ENCODE data around the gene SYT2.
A peak's percentile ranks its signal among the peaks of the same experiment; 100 is the strongest.
"Not testable (repeated sequence)": the region's sequence is repeated elsewhere in the genome, so short reads cannot be mapped to it uniquely, and the experiment has no call there.

SYT2 gene

DNA sequence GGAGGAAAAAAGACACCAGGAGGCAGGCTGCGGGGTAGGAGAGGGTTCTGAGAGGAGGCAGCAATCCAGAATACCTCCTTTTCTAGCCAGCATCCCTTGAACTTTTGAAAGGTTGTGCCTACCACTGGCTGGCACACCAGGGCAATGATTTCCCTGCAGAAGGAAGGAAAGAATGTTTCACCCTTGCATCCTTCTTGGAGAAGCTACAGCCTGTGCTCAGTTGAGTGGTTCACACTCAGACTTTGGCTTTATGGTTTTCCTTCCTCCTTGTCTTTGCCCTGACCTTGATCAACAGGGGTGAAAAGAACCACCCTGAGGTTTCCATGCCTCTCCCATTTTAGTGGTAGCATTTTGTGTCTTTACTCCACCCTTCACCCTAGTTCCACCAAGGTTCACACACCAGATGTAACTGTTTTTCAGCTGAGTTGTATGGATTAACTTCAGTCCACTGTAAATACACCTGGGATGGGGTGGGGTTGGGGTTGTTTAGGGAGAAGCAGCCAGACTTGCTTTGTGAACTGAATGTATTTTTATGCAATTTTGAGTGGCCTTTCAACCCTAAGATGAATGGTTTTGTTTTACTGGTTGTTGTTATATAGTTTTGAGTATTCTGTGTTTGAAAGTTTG lies 122.3 kb downstream of the SYT2 start:
- no peak overlapping the region for H3K4me3 ChIP-seq (ENCODE audit: low read depth in 1 of 2, low read length in 2 of 2)
- H3K36me3 ChIP-seq (ENCODE audit: control insufficient read depth in 1 of 2, insufficient read depth in 2 of 2, low read length in 2 of 2), result peaks cover 14 to 18% of the 10 kb centered on the region in 2 donors
- H3K27me3 ChIP-seq (ENCODE audit: low read depth, low read length), result no peaks in the 10 kb centered on the region
- H3K9me3 ChIP-seq (ENCODE audit: control insufficient read depth in 1 of 2, low read length in 2 of 2), result no peaks in the 10 kb centered on the region
- peaks cover 13 to 32% of the 10 kb centered on the region in 2 donors for H3K4me1 ChIP-seq (ENCODE audit: control insufficient read depth in 1 of 2, insufficient read depth in 2 of 2, low read length in 2 of 2)
- peak overlapping the region; percentile 92 for H3K27ac ChIP-seq (ENCODE audit: low read length)

DNA sequence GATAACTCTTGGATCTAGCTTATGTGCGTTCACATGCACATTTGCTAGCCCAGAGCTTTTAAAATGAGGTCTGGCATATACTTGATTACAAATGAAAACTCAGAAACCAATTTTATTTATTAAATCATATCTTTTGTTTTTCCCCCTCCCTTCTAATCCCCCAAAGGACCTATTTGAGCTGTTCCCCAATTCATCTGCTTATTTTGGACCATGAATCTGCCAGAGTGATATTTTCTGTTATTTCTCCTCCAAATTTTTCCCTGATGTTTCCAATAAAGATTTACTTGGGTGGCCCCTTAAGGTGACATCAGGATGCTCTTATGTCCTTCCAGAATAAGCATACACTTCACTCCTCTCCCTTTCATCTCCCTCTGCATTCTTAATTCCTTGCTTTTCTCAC lies 123.4 kb downstream of the SYT2 start:
- Histone ChIP-seq H3K36me3 (ENCODE audit: control insufficient read depth in 1 of 2, insufficient read depth in 2 of 2, low read length in 2 of 2) (peaks cover 19 to 20% of the 10 kb centered on the region in 2 donors), H3K4me3 (ENCODE audit: low read depth in 1 of 2, low read length in 2 of 2) (no peak overlapping the region), H3K27me3 (ENCODE audit: low read depth, low read length) (no peaks in the 10 kb centered on the region), H3K4me1 (ENCODE audit: control insufficient read depth in 1 of 2, insufficient read depth in 2 of 2, low read length in 2 of 2) (peaks cover 13 to 32% of the 10 kb centered on the region in 2 donors), H3K27ac (ENCODE audit: low read length) (peak overlapping the region; percentile 92), H3K9me3 (ENCODE audit: control insufficient read depth in 1 of 2, low read length in 2 of 2) (no peaks in the 10 kb centered on the region)

DNA sequence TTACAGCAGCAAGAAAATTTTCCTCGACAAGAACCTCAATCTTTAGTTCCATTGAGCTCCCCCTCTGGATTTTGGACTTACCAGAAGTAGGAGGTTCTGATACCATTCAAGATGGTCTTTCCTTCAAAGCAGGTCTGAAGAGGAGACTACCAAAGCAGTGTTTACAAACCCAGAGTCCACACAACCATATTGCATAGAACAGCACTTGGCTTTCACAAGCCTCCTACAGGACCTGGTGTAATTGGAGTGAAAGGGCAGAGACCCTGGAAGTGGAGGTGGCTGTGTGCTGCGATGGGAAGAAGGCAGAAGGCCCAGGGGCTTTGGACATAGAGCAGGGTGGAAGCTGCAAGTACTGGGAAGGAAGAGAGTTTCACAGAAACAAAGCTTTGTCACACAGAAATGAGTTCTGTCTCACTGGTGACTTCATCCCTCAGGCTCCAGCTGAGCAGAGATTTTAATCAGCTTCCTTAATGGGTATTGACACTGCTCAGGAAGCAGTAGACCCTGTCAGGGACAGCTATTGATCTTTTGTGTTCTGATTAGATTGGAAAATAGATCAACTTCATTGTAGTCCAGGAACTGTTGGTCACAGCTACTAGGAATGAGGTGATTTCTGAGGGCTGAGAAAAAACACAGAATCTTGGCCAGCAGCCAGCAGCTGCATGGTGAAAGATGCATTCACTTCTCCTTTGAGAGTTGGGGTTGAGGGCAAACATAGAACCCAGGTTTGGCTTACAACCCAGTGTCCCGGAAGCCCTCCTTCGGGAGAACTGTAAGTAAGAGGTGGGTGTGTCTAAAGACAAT lies 124.0 kb downstream of the SYT2 start:
- H3K4me1 ChIP-seq (ENCODE audit: control insufficient read depth in 1 of 2, insufficient read depth in 2 of 2, low read length in 2 of 2), result peaks cover 13 to 32% of the 10 kb centered on the region in 2 donors
- no peaks in the 10 kb centered on the region for H3K27me3 ChIP-seq (ENCODE audit: low read depth, low read length)
- no peak overlapping the region for H3K4me3 ChIP-seq (ENCODE audit: low read depth in 1 of 2, low read length in 2 of 2)
- peak overlapping the region; percentile 92 for H3K27ac ChIP-seq (ENCODE audit: low read length)
- peaks cover 21 to 26% of the 10 kb centered on the region in 2 donors for H3K36me3 ChIP-seq (ENCODE audit: control insufficient read depth in 1 of 2, insufficient read depth in 2 of 2, low read length in 2 of 2)
- H3K9me3 ChIP-seq (ENCODE audit: control insufficient read depth in 1 of 2, low read length in 2 of 2), result no peaks in the 10 kb centered on the region

DNA sequence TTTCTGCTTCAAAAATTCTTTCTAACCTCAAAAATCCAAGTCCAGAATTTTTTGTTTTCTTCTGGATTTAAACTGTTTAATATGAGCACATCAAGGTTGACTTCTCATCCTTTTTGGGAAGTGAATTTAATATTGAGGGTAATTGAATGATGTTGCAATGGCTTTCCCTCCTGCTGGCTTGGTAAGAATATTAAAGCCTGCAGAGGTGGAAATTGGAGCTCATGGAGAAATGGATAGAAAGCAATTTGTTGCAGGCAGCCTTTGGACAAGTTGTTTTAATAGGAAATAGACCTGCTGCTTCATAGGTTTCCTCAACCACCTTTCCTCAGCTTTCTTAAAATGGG lies 124.7 kb downstream of the SYT2 start:
- Histone ChIP-seq H3K27ac (ENCODE audit: low read length) (peak overlapping the region; percentile 92), H3K4me3 (ENCODE audit: low read depth in 1 of 2, low read length in 2 of 2) (no peak overlapping the region), H3K4me1 (ENCODE audit: control insufficient read depth in 1 of 2, insufficient read depth in 2 of 2, low read length in 2 of 2) (peaks cover 13 to 32% of the 10 kb centered on the region in 2 donors), H3K27me3 (ENCODE audit: low read depth, low read length) (no peaks in the 10 kb centered on the region), H3K36me3 (ENCODE audit: control insufficient read depth in 1 of 2, insufficient read depth in 2 of 2, low read length in 2 of 2) (peaks cover 28 to 33% of the 10 kb centered on the region in 2 donors), H3K9me3 (ENCODE audit: control insufficient read depth in 1 of 2, low read length in 2 of 2) (no peaks in the 10 kb centered on the region)

DNA sequence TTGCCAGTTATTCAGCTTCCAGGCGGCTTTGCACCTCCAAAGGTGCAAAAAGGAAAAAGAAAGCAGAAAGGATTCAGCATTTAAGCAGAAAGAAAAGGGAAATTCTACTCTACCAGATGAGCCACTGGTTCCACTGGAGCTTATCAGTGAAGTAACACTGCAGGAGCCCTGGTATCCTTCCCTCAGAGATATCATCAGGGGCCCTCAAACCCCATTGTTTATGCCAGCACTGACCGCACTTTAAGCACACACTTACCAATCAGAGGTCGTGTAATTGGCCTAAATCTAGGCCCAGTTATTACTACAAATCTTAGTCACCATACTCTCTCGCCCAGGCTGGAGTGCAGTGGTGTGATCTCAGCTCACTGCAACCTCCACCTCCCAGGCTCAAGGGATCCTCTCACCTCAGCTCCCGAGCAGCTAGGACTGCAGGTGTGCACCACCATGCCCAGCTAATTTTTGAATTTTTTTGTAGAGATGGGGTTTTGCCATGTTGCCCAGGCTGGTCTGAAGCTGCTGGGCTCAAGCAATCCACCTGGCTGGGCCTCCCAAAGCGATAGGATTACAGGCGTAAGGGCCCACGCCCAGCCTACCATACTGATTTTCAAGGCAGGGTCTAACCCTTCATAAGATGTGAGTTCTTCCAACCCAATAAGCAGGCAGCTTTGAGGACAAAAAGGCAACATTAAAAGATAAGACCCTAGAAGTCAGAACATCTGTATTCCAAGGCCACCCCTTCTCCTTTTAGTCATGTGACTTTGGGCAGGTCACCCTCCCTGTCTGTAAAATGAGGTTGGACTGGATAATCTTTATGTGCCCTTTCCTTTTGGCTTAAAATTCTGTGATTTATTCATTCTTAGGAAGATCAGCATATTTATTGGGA lies 125.3 kb downstream of the SYT2 start:
- Histone ChIP-seq H3K27me3 (ENCODE audit: low read depth, low read length) (no peaks in the 10 kb centered on the region), H3K27ac (ENCODE audit: low read length) (peak overlapping the region; percentile 92), H3K9me3 (ENCODE audit: control insufficient read depth in 1 of 2, low read length in 2 of 2) (no peaks in the 10 kb centered on the region), H3K4me3 (ENCODE audit: low read depth in 1 of 2, low read length in 2 of 2) (no peak overlapping the region), H3K36me3 (ENCODE audit: control insufficient read depth in 1 of 2, insufficient read depth in 2 of 2, low read length in 2 of 2) (peaks cover 31 to 36% of the 10 kb centered on the region in 2 donors), H3K4me1 (ENCODE audit: control insufficient read depth in 1 of 2, insufficient read depth in 2 of 2, low read length in 2 of 2) (peaks cover 13 to 34% of the 10 kb centered on the region in 2 donors)

DNA sequence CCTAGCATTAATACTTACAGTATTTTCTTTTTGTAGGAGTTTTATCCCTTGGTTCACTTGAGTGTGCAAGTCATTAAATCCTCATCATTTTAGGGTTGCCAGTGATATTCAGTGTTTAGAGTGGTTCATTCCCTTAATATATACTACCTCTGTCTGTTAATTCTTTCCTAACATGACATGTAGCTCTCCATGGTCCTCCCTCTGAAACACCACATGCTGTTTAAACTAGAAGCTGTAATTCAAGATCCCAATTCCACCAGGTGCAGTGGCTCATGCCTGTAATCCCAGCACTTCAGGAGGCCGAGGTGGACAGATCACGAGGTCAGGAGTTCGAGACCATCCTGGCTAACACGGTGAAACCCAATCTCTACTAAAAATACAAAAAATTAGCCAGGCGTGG lies 127.9 kb downstream of the SYT2 start:
- not testable (repeated sequence) for H3K4me3 ChIP-seq (ENCODE audit: low read depth in 1 of 2, low read length in 2 of 2); H3K27me3 ChIP-seq (ENCODE audit: low read depth, low read length); H3K9me3 ChIP-seq (ENCODE audit: control insufficient read depth in 1 of 2, low read length in 2 of 2); H3K27ac ChIP-seq (ENCODE audit: low read length)
- peaks cover 23 to 59% of the 10 kb centered on the region in 2 donors for H3K4me1 ChIP-seq (ENCODE audit: control insufficient read depth in 1 of 2, insufficient read depth in 2 of 2, low read length in 2 of 2)
- peaks cover 31 to 36% of the 10 kb centered on the region in 2 donors for H3K36me3 ChIP-seq (ENCODE audit: control insufficient read depth in 1 of 2, insufficient read depth in 2 of 2, low read length in 2 of 2)

DNA sequence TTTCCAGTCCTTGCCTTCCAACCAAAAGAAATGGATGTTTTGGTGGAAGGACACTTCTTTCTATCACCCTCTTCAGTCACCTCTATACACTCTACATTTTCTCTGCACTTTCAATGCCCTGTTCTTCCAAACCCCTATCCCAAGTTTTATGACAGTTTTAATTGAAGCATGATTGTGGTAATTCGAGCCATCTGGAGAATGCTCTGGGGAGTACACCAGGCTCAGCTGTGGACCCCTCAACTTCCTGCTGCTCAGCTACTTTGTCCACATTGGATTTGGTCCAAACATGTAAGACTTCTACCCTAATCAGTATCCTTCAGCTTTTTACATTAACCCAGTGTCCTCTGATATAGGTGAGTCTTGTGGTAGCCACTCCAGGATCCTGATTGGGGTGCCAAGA lies 129.6 kb downstream of the SYT2 start:
- Histone ChIP-seq H3K27ac (ENCODE audit: low read length) (peak overlapping the region; percentile 78), H3K4me1 (ENCODE audit: control insufficient read depth in 1 of 2, insufficient read depth in 2 of 2, low read length in 2 of 2) (peaks cover 15 to 59% of the 10 kb centered on the region in 2 donors)

DNA sequence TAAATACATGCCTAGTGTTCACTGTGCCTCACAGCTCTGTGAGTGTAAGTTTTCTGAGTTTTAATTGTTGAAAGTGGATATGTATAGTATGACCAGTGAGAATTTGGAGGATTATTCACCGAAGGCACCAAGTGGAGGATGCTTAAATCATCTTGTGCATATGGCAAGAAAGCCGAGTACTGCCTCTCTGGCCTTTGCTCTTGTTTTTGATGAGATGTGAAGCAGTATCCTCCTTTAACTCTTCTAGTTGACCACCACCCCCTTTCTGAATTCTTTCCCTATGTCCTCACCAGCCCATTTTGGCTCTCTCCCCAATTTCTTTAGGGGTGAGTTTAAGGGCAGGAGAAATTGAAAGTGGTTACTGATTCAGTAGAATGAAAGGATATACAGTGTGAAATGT lies 130.4 kb downstream of the SYT2 start:
- Histone ChIP-seq H3K9me3 (ENCODE audit: control insufficient read depth in 1 of 2, low read length in 2 of 2) (no peaks in the 10 kb centered on the region), H3K27me3 (ENCODE audit: low read depth, low read length) (no peaks in the 10 kb centered on the region), H3K4me1 (ENCODE audit: control insufficient read depth in 1 of 2, insufficient read depth in 2 of 2, low read length in 2 of 2) (peaks cover 15 to 59% of the 10 kb centered on the region in 2 donors), H3K27ac (ENCODE audit: low read length) (peak overlapping the region; percentile 78), H3K36me3 (ENCODE audit: control insufficient read depth in 1 of 2, insufficient read depth in 2 of 2, low read length in 2 of 2) (peaks cover 31 to 48% of the 10 kb centered on the region in 2 donors), H3K4me3 (ENCODE audit: low read depth in 1 of 2, low read length in 2 of 2) (no peak overlapping the region)

More for the DNA sequence above, 129.6 kb downstream of the SYT2 start:
- H3K4me3 ChIP-seq (ENCODE audit: low read depth in 1 of 2, low read length in 2 of 2), result no peak overlapping the region
- no peaks in the 10 kb centered on the region for H3K9me3 ChIP-seq (ENCODE audit: control insufficient read depth in 1 of 2, low read length in 2 of 2)
- peaks cover 31 to 40% of the 10 kb centered on the region in 2 donors for H3K36me3 ChIP-seq (ENCODE audit: control insufficient read depth in 1 of 2, insufficient read depth in 2 of 2, low read length in 2 of 2)
- H3K27me3 ChIP-seq (ENCODE audit: low read depth, low read length), result no peaks in the 10 kb centered on the region

DNA sequence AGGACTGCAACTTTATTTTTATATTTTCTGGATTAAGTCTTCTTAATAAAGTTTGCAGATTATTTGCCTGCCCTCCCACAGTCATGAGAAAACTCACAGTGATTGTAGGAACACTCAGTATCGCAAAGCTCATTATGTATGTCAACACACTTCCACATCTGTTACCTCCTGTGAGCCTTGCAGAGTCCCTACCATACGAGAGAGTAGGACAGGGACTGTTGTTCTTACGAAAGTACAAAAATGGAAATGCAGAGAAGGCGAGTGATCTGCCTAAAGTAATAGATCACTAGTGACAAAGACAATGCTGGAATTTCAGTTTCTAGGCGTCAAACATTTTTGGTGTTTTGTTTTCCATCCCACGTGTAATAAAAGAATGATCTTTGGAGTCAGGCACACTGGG lies 131.7 kb downstream of the SYT2 start:
- H3K4me1 ChIP-seq (ENCODE audit: control insufficient read depth in 1 of 2, insufficient read depth in 2 of 2, low read length in 2 of 2), result peaks cover 15 to 65% of the 10 kb centered on the region in 2 donors
- peak overlapping the region; percentile 76 for H3K27ac ChIP-seq (ENCODE audit: low read length)
- H3K27me3 ChIP-seq (ENCODE audit: low read depth, low read length), result no peaks in the 10 kb centered on the region
- H3K9me3 ChIP-seq (ENCODE audit: control insufficient read depth in 1 of 2, low read length in 2 of 2), result no peaks in the 10 kb centered on the region
- H3K4me3 ChIP-seq (ENCODE audit: low read depth in 1 of 2, low read length in 2 of 2), result no peak overlapping the region
- peaks cover 24 to 45% of the 10 kb centered on the region in 2 donors for H3K36me3 ChIP-seq (ENCODE audit: control insufficient read depth in 1 of 2, insufficient read depth in 2 of 2, low read length in 2 of 2)

DNA sequence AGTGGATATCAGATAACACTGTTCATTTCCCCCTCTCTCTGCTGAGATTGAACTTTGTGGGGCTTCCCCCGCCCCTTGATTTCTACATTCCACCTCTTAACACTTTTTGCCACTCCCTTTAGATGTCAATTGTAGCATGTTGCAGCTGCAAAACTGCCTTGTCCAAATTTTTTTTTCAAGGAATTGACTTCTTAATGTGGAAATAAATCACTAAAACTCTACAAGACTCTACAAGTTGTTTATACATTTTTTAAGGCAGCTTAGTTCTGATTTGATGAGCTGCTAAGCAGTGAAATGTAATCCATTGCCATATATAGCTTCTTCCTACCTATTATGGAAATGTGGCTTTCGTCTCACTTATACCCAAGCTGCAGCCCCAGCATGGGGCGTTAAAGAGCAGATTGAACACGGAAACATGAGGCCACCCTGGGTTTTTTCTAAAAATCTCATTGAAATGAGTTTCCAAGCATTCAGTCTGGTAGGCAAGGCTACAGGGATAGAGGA lies 132.2 kb downstream of the SYT2 start:
- Histone ChIP-seq H3K4me3 (ENCODE audit: low read depth in 1 of 2, low read length in 2 of 2) (no peak overlapping the region), H3K4me1 (ENCODE audit: control insufficient read depth in 1 of 2, insufficient read depth in 2 of 2, low read length in 2 of 2) (peaks cover 15 to 69% of the 10 kb centered on the region in 2 donors), H3K27ac (ENCODE audit: low read length) (peak overlapping the region; percentile 76), H3K9me3 (ENCODE audit: control insufficient read depth in 1 of 2, low read length in 2 of 2) (no peaks in the 10 kb centered on the region), H3K36me3 (ENCODE audit: control insufficient read depth in 1 of 2, insufficient read depth in 2 of 2, low read length in 2 of 2) (peaks cover 22 to 45% of the 10 kb centered on the region in 2 donors), H3K27me3 (ENCODE audit: low read depth, low read length) (no peaks in the 10 kb centered on the region)

DNA sequence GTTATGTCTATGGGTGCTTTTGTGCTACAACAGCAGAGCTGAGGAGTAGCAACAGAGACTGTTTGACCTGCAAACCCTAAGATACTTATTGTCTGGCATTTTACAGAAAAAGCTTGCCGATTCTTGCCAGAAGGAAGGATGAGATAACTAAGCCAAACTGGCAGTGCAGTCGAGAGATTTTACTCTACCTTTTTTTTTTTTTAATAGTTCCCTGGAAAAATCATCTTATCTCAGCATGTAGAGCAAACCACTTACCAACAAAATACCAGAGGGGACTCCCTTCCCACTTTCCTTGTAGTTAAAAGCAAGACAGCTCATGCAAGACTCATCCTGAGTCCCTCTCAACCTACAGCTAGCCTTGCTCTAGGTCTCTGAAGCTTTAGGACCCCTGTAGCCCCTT lies 132.9 kb downstream of the SYT2 start:
- H3K27me3 ChIP-seq (ENCODE audit: low read depth, low read length), result no peaks in the 10 kb centered on the region
- H3K9me3 ChIP-seq (ENCODE audit: control insufficient read depth in 1 of 2, low read length in 2 of 2), result no peaks in the 10 kb centered on the region
- H3K27ac ChIP-seq (ENCODE audit: low read length), result peak overlapping the region; percentile 76
- no peak overlapping the region for H3K4me3 ChIP-seq (ENCODE audit: low read depth in 1 of 2, low read length in 2 of 2)
- peaks cover 27 to 51% of the 10 kb centered on the region in 2 donors for H3K36me3 ChIP-seq (ENCODE audit: control insufficient read depth in 1 of 2, insufficient read depth in 2 of 2, low read length in 2 of 2)
- peaks cover 15 to 75% of the 10 kb centered on the region in 2 donors for H3K4me1 ChIP-seq (ENCODE audit: control insufficient read depth in 1 of 2, insufficient read depth in 2 of 2, low read length in 2 of 2)

Measured in muscle layer of duodenum (tissue), 2 donors.